GM18505 (cell line): ENCODE measurements around the gene OBSL1.

Experiments
- ATAC-seq: cut with Tn5 transposase; IDR thresholded peaks from one replicate; pipeline ENCODE4 v1.9.1; 2021; ENCODE audit not compliant: unreplicated experiment
- POLR2A ChIP-seq: IDR thresholded peaks from 4 replicates; pipeline ENCODE4 v1.6.1; 2011; ENCODE audit warnings: borderline replicate concordance; ENCODE audit not compliant: insufficient read depth, insufficient read length; ENCODE audit errors: extremely low read depth

Gene OBSL1

DNA sequence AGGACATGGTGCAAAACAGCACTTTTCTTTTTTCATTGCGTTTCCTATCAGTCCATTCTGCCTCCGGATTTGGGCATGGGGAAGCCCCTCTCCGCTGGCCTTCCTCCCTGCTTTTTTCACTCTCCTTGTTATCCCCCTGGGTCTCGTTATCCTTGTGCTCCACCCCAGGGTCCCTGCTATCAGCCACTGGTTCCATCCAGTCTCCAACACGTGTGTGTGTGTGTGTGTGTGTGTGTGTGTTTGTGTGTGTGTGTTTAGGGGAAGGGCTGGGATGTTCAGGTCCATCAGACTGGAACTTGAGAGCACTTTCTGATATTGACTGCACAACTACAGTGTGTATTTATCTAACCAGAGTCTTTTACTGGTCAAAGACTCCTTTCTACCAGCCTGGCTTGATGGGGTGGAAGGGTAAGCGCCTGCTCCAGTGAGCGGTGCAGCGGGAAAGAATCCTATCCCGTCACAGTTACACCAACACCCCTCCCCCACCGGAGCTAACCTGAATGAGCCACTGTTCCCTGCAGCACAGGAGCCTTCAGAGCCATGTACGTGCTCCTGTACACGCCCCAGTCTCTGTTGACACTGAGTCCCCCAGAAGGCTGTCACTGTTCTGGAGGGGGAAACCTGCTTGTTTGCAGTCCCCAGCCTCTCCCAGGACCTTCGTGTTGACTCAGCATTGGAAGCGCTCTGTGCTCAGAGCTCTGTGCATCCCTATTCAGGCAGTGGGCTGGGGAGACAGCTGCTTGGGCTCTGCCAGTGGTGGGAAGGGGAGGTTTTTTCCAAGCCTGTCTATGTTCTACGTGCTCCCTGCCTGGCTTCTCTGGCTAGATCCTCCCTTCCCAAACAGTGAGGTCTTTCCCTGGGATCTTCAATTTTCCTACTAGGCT lies 5.4 kb upstream of the OBSL1 start:
- ATAC-seq, result no peak
- no peak for TF ChIP-seq POLR2A

DNA sequence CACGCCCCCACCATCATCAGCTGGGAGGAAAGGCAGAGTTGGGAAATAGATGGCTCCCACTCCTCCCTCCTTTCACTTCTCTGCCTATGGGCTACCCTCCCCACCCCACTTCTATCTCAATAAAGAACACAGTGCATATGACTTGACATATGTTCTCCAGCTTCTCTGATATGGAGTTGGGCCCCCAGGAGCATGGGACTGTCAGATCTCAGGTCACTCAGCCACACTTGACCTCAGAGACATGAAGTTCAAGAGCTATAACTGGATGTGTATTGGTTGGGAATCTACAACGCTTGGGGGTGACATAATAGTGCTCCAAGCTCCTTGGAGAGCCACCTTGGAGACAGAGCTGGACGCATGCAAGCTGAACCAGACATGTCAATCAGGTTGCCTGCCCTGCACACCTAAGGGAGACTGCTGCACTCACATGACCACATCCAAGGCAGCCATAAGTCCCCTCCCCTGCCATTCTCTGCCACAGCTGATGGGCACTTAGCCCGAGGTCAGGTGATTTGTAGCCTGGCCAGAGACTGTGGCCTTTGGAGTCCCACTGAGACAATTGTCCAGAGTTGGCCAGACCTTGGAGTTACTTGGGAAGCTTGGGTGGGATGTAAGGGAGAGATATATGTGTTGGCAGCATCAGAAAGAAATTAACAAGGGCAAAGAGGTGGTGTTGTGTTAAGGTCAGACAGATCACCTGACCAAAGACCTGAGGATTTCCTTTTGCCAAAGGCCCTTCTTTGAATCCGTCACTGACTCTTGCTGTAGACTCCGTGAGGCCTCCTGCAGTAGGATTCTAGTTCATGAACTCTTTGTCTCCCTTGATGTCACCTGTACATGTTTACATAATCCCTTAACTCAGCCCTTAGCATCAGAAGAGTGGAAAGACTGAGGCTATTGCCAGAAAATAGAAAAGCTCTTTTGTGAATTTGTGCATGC lies 4.5 kb upstream of the OBSL1 start:
- no peak for ATAC-seq

DNA sequence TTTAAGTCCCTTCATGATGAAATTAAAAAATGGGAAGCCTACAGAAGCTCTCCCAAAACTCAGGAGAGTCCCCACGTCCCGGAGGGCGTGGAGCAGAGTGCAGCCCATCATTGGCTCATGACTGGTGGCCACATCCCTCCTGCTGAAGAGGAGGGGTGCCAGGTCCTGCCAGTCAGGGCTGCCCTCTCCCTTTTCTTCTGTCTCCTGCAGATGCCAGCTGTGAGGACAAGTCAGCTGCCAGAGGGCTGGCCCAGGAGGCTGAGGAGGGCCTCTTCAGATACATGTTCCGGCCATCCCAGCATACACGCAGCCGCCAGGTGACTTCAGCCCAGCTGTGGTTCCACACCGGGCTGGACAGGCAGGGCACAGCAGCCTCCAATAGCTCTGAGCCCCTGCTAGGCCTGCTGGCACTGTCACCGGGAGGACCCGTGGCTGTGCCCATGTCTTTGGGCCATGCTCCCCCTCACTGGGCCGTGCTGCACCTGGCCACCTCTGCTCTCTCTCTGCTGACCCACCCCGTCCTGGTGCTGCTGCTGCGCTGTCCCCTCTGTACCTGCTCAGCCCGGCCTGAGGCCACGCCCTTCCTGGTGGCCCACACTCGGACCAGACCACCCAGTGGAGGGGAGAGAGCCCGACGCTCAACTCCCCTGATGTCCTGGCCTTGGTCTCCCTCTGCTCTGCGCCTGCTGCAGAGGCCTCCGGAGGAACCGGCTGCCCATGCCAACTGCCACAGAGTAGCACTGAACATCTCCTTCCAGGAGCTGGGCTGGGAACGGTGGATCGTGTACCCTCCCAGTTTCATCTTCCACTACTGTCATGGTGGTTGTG lies 3.4 kb upstream of the OBSL1 start:
- no peak for ATAC-seq
- TF ChIP-seq POLR2A, result no peak

More for the DNA sequence above, 4.5 kb upstream of the OBSL1 start:
- TF ChIP-seq POLR2A, result no peak

DNA sequence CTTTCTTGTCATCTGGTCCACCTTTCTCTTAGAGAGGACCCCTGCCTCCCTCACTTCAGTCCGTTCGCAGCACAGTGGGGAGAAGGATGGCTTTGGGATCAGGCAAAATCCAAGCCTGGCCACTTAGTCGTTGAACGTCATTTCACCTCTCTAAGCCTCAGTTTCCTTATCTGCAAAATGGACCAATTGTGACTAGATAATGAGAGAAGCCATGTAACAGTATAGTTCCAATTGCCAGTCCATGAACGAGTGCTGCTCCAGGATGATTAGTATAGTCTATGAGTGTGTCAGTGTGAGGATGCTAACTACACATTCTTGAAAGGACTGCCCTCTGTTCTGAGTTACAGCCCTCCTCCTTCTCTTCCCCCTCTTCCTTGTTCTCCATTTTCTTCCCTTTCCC lies 1.8 kb upstream of the OBSL1 start:
- no peak for TF ChIP-seq POLR2A
- ATAC-seq, result no peak

DNA sequence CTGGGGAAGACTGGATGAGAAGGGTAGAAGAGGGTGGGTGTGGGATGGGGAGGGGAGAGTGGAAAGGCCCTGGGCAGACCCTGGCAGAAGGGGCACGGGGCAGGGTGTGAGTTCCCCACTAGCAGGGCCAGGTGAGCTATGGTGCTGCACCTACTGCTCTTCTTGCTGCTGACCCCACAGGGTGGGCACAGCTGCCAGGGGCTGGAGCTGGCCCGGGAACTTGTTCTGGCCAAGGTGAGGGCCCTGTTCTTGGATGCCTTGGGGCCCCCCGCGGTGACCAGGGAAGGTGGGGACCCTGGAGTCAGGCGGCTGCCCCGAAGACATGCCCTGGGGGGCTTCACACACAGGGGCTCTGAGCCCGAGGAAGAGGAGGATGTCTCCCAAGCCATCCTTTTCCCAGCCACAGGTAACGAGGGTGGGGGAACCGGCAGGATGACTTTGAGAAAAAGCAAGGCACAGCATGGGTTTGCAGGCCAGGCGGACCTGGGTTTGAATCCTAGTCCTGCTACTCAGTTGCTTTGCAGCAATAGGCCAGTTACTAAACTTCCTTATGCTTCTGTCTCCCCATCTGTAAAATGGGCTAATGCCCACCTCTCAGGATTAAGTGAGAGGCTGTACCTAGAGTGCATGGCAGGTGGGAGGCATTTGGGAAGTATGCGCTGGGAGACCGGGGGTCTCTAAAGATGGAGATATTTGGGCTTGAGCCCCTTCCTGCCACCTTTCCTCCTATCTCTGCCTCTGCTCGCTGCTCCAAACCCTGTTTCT lies 1.1 kb upstream of the OBSL1 start, which contains the start of gene INHA:
Gene INHA, plus strand, starts transcription at position 74 of the 765 bp plus-strand sequence. Its CDS starts 65 bp downstream, at position 139.
- no peak for TF ChIP-seq POLR2A
- ATAC-seq, result no peak

DNA sequence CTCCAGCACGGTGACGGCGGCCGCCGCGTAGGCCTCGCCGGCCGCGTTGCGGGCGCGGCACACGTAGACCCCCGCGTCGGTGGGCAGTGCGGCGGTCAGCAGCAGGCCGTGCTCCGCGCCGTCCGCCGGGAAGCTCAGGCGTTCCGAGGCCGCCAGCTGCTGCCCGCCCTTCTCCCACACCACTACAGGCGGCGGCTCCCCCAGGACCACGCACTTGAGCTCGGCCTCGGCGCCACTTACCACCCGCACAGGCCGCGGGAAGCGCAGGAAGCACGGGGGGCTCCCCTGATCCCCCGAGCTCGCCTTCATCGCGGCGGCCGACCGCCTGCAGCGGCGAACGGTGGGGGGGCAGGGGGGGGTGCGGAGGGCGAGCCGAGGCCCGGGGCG lies 422 bp downstream of the OBSL1 start:
- no peak for TF ChIP-seq POLR2A
- no peak for ATAC-seq

DNA sequence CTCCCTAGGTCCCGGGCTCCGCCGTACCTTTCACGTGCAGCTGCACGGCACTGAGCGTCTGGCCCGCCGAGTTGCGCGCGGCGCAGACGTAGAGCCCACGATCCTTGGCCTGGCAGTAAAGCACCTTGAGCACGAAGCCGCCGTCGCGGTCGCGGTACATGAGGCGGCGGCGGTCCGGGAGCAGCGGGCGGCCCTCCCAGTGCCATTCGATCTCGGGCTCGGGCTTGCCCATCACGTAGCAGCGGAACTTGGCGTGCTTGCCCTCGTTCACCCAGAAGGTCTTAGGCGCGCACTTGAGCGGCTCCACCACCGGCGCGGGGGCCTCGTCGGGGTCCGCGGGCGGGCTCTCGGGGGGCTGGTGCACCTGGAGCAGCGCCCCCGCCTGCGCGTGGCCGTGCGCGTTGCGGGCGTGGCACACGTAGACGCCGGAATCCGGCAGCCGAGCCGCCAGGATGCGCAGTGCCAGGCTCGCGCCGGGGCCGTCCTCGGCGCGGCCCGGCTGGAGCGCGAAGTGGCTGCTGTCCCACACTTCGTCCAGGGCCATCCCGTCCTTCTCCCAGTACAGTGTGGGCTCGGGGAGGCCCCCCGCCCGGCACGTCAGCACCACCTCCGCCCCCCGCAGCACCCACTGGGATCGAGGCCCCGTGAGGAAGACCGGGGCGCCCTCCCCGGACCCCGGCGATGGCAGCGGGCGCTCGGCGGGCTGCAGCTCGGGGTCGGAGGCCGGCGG lies 980 bp downstream of the OBSL1 start:
- no peak for ATAC-seq
- TF ChIP-seq POLR2A, result no peak

DNA sequence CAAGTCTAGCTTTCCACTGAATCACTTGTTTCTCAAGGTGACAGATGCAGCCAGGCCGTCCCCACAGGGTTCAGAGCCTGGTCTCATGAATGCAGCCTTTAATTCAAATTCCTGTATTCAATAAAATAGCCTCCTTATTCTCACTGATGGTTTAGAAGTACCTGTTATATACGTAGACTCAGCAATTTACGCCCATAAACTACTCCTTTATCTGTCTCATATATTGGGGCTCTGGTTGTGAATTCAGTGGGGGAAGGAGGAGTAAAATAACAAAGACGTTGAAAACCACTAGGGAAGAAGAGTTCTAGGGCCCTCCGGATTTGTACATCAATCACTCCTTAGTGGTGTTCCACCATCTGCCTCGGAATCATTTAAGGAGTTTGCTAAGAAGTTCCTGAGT lies 1.7 kb downstream of the OBSL1 start:
- ATAC-seq, result no peak
- TF ChIP-seq POLR2A, result no peak

DNA sequence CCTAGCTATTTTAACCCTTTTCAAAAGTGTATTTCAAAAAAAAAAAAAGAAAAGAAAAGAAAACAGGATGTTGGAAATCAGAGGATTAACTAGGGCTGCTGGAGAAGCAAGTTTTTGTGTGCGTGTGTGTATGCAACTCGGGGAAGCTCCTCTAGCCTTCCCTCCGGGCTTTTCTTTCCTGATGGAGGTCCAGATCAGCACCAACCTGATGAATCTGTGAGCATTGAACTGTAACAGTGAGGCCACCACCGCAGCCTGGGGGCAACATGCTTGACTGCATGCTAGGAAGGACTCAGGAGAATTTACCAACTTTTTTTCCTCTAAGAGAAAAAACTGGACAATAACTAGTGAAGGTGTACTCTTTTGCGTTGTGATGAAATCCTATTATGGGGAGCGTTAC lies 2.3 kb downstream of the OBSL1 start:
- no peak for ATAC-seq
- no peak for TF ChIP-seq POLR2A

DNA sequence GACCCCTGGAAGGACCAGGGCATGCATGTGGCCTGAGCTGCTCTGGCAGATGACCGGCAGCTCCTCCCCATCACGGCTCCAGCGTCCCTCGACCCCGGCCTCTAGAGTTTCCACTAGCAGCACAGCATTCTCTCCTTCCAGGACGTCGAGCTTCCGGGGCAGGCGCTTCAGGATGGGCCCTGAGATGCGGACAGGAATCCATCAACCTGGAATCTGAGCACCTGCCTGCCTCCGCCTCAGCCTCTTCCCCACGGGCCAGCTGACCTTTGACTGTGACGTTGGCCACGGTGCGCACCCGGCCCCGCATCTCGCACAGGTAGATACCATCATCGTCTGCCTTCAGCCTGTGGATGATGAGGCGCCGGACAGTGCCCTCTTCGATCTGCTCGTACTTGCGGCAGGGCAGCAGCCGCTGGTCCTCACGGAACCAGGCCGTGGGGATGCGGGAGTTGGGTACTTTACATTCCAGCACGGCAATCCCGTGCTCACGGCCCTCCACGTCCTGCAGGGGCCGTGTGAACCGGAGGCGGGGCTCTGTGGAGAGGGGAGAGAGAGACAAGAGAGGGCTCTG lies 3.5 kb downstream of the OBSL1 start:
- no peak for ATAC-seq
- TF ChIP-seq POLR2A, result no peak

DNA sequence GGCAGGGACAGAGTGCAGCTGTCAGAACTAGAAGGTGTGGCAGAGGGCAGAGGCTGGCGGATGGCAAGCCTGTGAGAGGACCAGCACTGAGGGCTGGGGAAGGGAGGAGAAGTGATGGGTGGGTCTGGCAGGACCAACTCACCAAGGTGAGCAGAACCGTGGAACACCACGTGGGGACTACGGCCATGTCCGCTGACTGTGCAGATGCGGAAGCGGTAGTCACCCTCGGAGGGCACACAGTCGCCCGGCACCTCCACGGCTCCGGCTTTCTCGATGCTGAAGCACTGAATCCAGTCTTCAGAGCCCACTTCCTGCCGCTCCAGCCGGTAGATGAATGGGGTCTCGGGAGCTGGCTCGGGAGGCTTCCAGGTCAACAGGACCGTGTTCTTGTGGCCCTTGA lies 4.2 kb downstream of the OBSL1 start:
- ATAC-seq, result no peak
- TF ChIP-seq POLR2A, result no peak

DNA sequence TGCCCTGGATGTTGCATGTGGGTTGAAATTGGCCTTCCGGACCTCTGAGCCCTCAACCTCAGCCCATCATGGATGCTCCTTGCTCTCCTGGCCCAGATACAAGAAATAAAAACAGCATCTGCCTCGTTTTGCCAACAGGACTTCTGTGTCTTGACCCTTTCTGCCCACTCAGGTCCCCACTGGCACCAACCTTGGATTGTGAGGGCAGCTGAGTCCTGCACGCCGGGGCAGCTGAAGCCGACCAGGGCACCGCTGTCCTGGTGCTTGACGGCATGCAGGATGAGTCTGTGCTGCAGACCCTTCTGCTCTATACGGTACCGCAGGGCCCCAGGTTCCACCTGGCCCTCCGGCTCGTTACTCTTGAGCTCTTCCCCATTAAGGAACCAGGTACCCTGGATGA lies 4.7 kb downstream of the OBSL1 start:
- no peak for TF ChIP-seq POLR2A
- ATAC-seq, result no peak
